HEK293 (cell line): Measurements from ENCODE around the gene MXI1.

Experiments
- HOXD13 ChIP-seq: sonication (generic); formaldehyde crosslinking; IDR thresholded peaks from 2 replicates; pipeline ENCODE4 v1.8.0; 2022; ENCODE audit warnings: missing genetic modification reagents, borderline replicate concordance
- KLF17 ChIP-seq: fragments of 450-650 bp; formaldehyde crosslinking; IDR thresholded peaks from 2 replicates; pipeline ENCODE4 v1.5.1; 2016; ENCODE audit warnings: missing biosample characterization, missing genetic modification characterization
- KLF8 ChIP-seq: fragments of 450-650 bp; formaldehyde crosslinking; IDR thresholded peaks from 2 replicates; pipeline ENCODE4 v1.5.1; 2016; ENCODE audit warnings: missing biosample characterization, missing genetic modification characterization
- PRDM1 ChIP-seq: fragments of 450-650 bp; formaldehyde crosslinking; IDR thresholded peaks from 2 replicates; pipeline ENCODE4; 2016; ENCODE audit warnings: missing biosample characterization, missing genetic modification characterization
- SALL2 ChIP-seq: fragments of 450-650 bp; formaldehyde crosslinking; IDR thresholded peaks from 2 replicates; pipeline ENCODE4 v1.5.0; 2017; ENCODE audit warnings: missing biosample characterization, mild to moderate bottlenecking, missing genetic modification characterization, borderline replicate concordance
- SCRT1 ChIP-seq: fragments of 450-650 bp; formaldehyde crosslinking; IDR thresholded peaks from 2 replicates; pipeline ENCODE4 v1.5.1; 2016; ENCODE audit warnings: missing biosample characterization, missing genetic modification characterization, borderline replicate concordance
- ZBTB6 ChIP-seq: fragments of 450-650 bp; formaldehyde crosslinking; IDR thresholded peaks from 2 replicates; pipeline ENCODE4 v1.5.1; 2017; ENCODE audit warnings: missing biosample characterization, missing genetic modification characterization
- ZFHX2 ChIP-seq: fragments of 450-650 bp; formaldehyde crosslinking; conservative IDR thresholded peaks from 2 replicates; pipeline ENCODE4 v1.5.1; 2016; ENCODE audit warnings: missing biosample characterization, missing genetic modification characterization
- ZIC2 ChIP-seq: fragments of 450-650 bp; formaldehyde crosslinking; IDR thresholded peaks from 2 replicates; pipeline ENCODE4 v1.5.1; 2016; ENCODE audit warnings: missing biosample characterization, missing genetic modification characterization
- ZNF214 ChIP-seq: fragments of 450-650 bp; formaldehyde crosslinking; IDR thresholded peaks from 2 replicates; pipeline ENCODE4 v1.5.1; 2017; ENCODE audit warnings: missing biosample characterization, mild to moderate bottlenecking, missing genetic modification characterization, borderline replicate concordance
- ZNF23 ChIP-seq: fragments of 450-650 bp; formaldehyde crosslinking; IDR thresholded peaks from 2 replicates; pipeline ENCODE4 v1.5.1; 2016; ENCODE audit warnings: missing biosample characterization, missing genetic modification characterization, borderline replicate concordance
- ZNF311 ChIP-seq: fragments of 450-650 bp; formaldehyde crosslinking; IDR thresholded peaks from 2 replicates; pipeline ENCODE4 v1.5.1; 2017; ENCODE audit warnings: missing biosample characterization, missing genetic modification characterization, borderline replicate concordance
- ZNF394 ChIP-seq: fragments of 450-650 bp; formaldehyde crosslinking; IDR thresholded peaks from 2 replicates; pipeline ENCODE4 v1.5.1; 2016; ENCODE audit warnings: missing biosample characterization, missing genetic modification characterization, mild to moderate bottlenecking, moderate library complexity, borderline replicate concordance
- ZNF555 ChIP-seq: fragments of 450-650 bp; formaldehyde crosslinking; conservative IDR thresholded peaks from 2 replicates; pipeline ENCODE4 v1.5.1; 2017; ENCODE audit warnings: missing biosample characterization, mild to moderate bottlenecking, missing genetic modification characterization, inconsistent platforms
- ZNF596 ChIP-seq: fragments of 450-650 bp; IDR thresholded peaks from 2 replicates; pipeline ENCODE4 v1.5.0; 2018; ENCODE audit warnings: missing biosample characterization, mild to moderate bottlenecking, missing genetic modification characterization, moderate library complexity
- ZNF76 ChIP-seq: fragments of 450-650 bp; formaldehyde crosslinking; IDR thresholded peaks from 2 replicates; pipeline ENCODE4; 2016; ENCODE audit warnings: low read depth, missing biosample characterization, missing genetic modification characterization, borderline replicate concordance
- ZNF843 ChIP-seq: fragments of 450-650 bp; formaldehyde crosslinking; IDR thresholded peaks from 2 replicates; pipeline ENCODE4 v1.5.1; 2016; ENCODE audit warnings: missing biosample characterization, missing genetic modification characterization
- TF ChIP-seq, protein P1 (sequence below): fragments of 450-650 bp; formaldehyde crosslinking; IDR thresholded peaks from 2 replicates; pipeline ENCODE4 v1.5.1; 2016; ENCODE audit warnings: missing biosample characterization, missing genetic modification characterization
- TF ChIP-seq, protein P2 (sequence below): fragments of 450-650 bp; formaldehyde crosslinking; IDR thresholded peaks from 2 replicates; pipeline ENCODE4 v1.5.1; 2016; ENCODE audit warnings: missing biosample characterization, missing genetic modification characterization
- TF ChIP-seq, protein P3 (sequence below): fragments of 450-650 bp; formaldehyde crosslinking; conservative IDR thresholded peaks from 2 replicates; pipeline ENCODE4 v1.5.1; 2016; ENCODE audit warnings: low read depth, missing biosample characterization, missing genetic modification characterization
- TF ChIP-seq, protein P4 (sequence below): fragments of 450-650 bp; formaldehyde crosslinking; IDR thresholded peaks from 2 replicates; pipeline ENCODE4 v1.5.1; 2016; ENCODE audit warnings: missing biosample characterization, missing genetic modification characterization

Gene MXI1

GRCh38 chr10:110225756-110226542 lies 18.5 kb downstream of the MXI1 start (continued):
- TF ChIP-seq, protein P1, sequence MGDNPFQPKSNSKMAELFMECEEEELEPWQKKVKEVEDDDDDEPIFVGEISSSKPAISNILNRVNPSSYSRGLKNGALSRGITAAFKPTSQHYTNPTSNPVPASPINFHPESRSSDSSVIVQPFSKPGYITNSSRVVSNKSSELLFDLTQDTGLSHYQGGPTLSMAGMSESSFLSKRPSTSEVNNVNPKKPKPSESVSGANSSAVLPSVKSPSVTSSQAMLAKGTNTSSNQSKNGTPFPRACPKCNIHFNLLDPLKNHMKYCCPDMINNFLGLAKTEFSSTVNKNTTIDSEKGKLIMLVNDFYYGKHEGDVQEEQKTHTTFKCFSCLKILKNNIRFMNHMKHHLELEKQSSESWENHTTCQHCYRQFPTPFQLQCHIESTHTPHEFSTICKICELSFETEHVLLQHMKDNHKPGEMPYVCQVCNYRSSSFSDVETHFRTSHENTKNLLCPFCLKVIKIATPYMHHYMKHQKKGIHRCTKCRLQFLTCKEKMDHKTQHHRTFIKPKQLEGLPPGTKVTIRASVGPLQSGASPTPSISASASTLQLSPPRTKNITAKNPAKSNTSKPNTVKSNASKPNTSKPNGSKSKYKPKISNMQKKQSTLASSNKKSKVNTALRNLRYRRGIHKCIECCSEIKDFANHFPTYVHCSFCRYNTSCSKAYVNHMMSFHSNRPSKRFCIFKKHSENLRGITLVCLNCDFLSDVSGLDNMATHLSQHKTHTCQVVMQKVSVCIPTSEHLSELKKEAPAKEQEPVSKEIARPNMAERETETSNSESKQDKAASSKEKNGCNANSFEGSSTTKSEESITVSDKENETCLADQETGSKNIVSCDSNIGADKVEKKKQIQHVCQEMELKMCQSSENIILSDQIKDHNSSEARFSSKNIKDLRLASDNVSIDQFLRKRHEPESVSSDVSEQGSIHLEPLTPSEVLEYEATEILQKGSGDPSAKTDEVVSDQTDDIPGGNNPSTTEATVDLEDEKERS (tag by site-specific recombination) = no peak
- TF ChIP-seq ZIC2 (tag by site-specific recombination) (peak; percentile 71), ZNF311 (tag by site-specific recombination) (no peak), ZNF394 (no peak), KLF8 (tag by site-specific recombination) (peak; percentile 82), HOXD13 (CRISPR knock-in tag) (no peak), SALL2 (tag by site-specific recombination) (no peak), PRDM1 (tag by site-specific recombination) (no peak), ZNF214 (tag by site-specific recombination) (no peak), ZFHX2 (tag by site-specific recombination) (peak; percentile 35), ZNF596 (tag by site-specific recombination) (no peak), ZBTB6 (tag by site-specific recombination) (0 out of 2 replicates have a peak, but pooled peaks have one; percentile 31), ZNF843 (no peak), ZNF76 (tag by site-specific recombination) (peak; percentile 98), KLF17 (tag by site-specific recombination) (no peak), ZNF555 (no peak), SCRT1 (tag by site-specific recombination) (no peak), ZNF23 (tag by site-specific recombination) (no peak)
- TF ChIP-seq, protein P2, sequence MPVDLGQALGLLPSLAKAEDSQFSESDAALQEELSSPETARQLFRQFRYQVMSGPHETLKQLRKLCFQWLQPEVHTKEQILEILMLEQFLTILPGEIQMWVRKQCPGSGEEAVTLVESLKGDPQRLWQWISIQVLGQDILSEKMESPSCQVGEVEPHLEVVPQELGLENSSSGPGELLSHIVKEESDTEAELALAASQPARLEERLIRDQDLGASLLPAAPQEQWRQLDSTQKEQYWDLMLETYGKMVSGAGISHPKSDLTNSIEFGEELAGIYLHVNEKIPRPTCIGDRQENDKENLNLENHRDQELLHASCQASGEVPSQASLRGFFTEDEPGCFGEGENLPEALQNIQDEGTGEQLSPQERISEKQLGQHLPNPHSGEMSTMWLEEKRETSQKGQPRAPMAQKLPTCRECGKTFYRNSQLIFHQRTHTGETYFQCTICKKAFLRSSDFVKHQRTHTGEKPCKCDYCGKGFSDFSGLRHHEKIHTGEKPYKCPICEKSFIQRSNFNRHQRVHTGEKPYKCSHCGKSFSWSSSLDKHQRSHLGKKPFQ (tag by site-specific recombination) = no peak
- TF ChIP-seq, protein P3, sequence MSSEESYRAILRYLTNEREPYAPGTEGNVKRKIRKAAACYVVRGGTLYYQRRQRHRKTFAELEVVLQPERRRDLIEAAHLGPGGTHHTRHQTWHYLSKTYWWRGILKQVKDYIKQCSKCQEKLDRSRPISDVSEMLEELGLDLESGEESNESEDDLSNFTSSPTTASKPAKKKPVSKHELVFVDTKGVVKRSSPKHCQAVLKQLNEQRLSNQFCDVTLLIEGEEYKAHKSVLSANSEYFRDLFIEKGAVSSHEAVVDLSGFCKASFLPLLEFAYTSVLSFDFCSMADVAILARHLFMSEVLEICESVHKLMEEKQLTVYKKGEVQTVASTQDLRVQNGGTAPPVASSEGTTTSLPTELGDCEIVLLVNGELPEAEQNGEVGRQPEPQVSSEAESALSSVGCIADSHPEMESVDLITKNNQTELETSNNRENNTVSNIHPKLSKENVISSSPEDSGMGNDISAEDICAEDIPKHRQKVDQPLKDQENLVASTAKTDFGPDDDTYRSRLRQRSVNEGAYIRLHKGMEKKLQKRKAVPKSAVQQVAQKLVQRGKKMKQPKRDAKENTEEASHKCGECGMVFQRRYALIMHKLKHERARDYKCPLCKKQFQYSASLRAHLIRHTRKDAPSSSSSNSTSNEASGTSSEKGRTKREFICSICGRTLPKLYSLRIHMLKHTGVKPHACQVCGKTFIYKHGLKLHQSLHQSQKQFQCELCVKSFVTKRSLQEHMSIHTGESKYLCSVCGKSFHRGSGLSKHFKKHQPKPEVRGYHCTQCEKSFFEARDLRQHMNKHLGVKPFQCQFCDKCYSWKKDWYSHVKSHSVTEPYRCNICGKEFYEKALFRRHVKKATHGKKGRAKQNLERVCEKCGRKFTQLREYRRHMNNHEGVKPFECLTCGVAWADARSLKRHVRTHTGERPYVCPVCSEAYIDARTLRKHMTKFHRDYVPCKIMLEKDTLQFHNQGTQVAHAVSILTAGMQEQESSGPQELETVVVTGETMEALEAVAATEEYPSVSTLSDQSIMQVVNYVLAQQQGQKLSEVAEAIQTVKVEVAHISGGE (tag by site-specific recombination) = peak; percentile 58
- TF ChIP-seq, protein P4, sequence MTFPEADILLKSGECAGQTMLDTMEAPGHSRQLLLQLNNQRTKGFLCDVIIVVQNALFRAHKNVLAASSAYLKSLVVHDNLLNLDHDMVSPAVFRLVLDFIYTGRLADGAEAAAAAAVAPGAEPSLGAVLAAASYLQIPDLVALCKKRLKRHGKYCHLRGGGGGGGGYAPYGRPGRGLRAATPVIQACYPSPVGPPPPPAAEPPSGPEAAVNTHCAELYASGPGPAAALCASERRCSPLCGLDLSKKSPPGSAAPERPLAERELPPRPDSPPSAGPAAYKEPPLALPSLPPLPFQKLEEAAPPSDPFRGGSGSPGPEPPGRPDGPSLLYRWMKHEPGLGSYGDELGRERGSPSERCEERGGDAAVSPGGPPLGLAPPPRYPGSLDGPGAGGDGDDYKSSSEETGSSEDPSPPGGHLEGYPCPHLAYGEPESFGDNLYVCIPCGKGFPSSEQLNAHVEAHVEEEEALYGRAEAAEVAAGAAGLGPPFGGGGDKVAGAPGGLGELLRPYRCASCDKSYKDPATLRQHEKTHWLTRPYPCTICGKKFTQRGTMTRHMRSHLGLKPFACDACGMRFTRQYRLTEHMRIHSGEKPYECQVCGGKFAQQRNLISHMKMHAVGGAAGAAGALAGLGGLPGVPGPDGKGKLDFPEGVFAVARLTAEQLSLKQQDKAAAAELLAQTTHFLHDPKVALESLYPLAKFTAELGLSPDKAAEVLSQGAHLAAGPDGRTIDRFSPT = peak; percentile 92
